ENCODE data around the gene TCF15. TPM values are rescaled to one million over a fixed set of nuclear protein-coding genes. Genes with fewer than 3 reads are reported as not detected.

TCF15 gene
- total RNA-seq, 4 donors from 2014 or later = 0.30 to 4.5 (median 1.1) TPM; not detected in 1

- WGBS, 2 donors = 48% methylated on average over 24 of the region's 24 CpGs
- no peaks in the 10 kb centered on the region for H3K9me3 ChIP-seq
- H3K27me3 ChIP-seq = peaks cover 0 to 75% of the 10 kb centered on the region in 2 donors
- no peak overlapping the region for H3K27ac ChIP-seq
- peaks cover 0 to 15% (median 0%) of the 10 kb centered on the region in 4 donors for H3K4me1 ChIP-seq
- H3K4me3 ChIP-seq = no peak overlapping the region
- TF ChIP-seq EP300 (IDR thresholded peaks at IDR 0.05) (no peak), POLR2A (IDR thresholded peaks at IDR 0.05) (no peak), CTCF (IDR thresholded peaks at IDR 0.05) (no peak)
- no peak for DNase-seq (ENCODE audit: low spot score in 2 of 2)
- no peaks in the 10 kb centered on the region for H3K36me3 ChIP-seq
These were observed 1.1 kb upstream of the TCF15 start for GRCh38 chr20:611047-611842.

GRCh38 chr20:609371-609964, 641 bp downstream of the TCF15 start:
- TF ChIP-seq POLR2A (IDR thresholded peaks at IDR 0.05) (no peak), EP300 (IDR thresholded peaks at IDR 0.05) (no peak), CTCF (IDR thresholded peaks at IDR 0.05) (no peak)
- Histone ChIP-seq H3K27ac (no peak overlapping the region), H3K36me3 (no peaks in the 10 kb centered on the region), H3K4me1 (peaks cover 0 to 15% (median 0%) of the 10 kb centered on the region in 4 donors), H3K4me3 (peak overlapping the region in 1 of 4 donors; percentile 42), H3K27me3 (peaks cover 0 to 76% of the 10 kb centered on the region in 2 donors), H3K9me3 (no peaks in the 10 kb centered on the region)
- no peak for DNase-seq (ENCODE audit: low spot score in 2 of 2)
- WGBS, 2 donors = 11 to 19% methylated on average over 12 to 19 of the region's 54 CpGs

GRCh38 chr20:608970-609369, 1.1 kb downstream of the TCF15 start:
- H3K27ac ChIP-seq = no peak overlapping the region
- H3K4me3 ChIP-seq = no peak overlapping the region
- TF ChIP-seq CTCF (IDR thresholded peaks at IDR 0.05) (no peak), POLR2A (IDR thresholded peaks at IDR 0.05) (no peak), EP300 (IDR thresholded peaks at IDR 0.05) (no peak)

GRCh38 chr20:607476-607875, 2.6 kb downstream of the TCF15 start:
- H3K4me1 ChIP-seq = peaks cover 0 to 15% (median 0%) of the 10 kb centered on the region in 4 donors
- peaks cover 0 to 64% of the 10 kb centered on the region in 2 donors for H3K27me3 ChIP-seq
- no peak for DNase-seq (ENCODE audit: low spot score in 2 of 2)
- H3K27ac ChIP-seq = no peak overlapping the region
- no peak overlapping the region for H3K4me3 ChIP-seq
- 81 to 88% methylated on average over 6 of the region's 6 CpGs for WGBS, 2 donors
- H3K36me3 ChIP-seq = no peaks in the 10 kb centered on the region
- no peaks in the 10 kb centered on the region for H3K9me3 ChIP-seq
- TF ChIP-seq CTCF (IDR thresholded peaks at IDR 0.05) (no peak), EP300 (IDR thresholded peaks at IDR 0.05) (no peak), POLR2A (IDR thresholded peaks at IDR 0.05) (no peak)

More at GRCh38 chr20:608970-609369, 1.1 kb downstream of the TCF15 start:
- no peak for DNase-seq (ENCODE audit: low spot score in 2 of 2)
- Histone ChIP-seq H3K36me3 (no peaks in the 10 kb centered on the region), H3K4me1 (peaks cover 0 to 15% (median 0%) of the 10 kb centered on the region in 4 donors), H3K27me3 (peaks cover 0 to 76% of the 10 kb centered on the region in 2 donors), H3K9me3 (no peaks in the 10 kb centered on the region)
- whole genome bisulfite sequencing, 2 donors = 72 to 75% methylated on average over 8 of the region's 8 CpGs

GRCh38 chr20:605237-605636, 4.9 kb downstream of the TCF15 start:
- Histone ChIP-seq H3K4me3 (no peak overlapping the region), H3K9me3 (no peaks in the 10 kb centered on the region), H3K4me1 (peaks cover 0 to 4% (median 0%) of the 10 kb centered on the region in 4 donors), H3K36me3 (no peaks in the 10 kb centered on the region), H3K27me3 (peaks cover 0 to 42% of the 10 kb centered on the region in 2 donors), H3K27ac (no peak overlapping the region)
- no peak for DNase-seq (ENCODE audit: low spot score in 2 of 2)
- WGBS, 2 donors = 58 to 73% methylated on average over 5 of the region's 5 CpGs
- TF ChIP-seq POLR2A (IDR thresholded peaks at IDR 0.05) = no peak
- TF ChIP-seq EP300 (IDR thresholded peaks at IDR 0.05) = no peak
